T47D (cell line): Measurements from ENCODE around the gene SEZ6L2.

Experiments used
- DNase-seq, 2 experiments: peaks; one replicate each; pipeline versions ENCODE4 v3.0.0 to v3.0.0-alpha.2; 2011 to 2012; ENCODE audit warnings: low read depth in 1 of 2, low spot score in 1 of 2
- JUND ChIP-seq: IDR thresholded peaks from 2 replicates; pipeline ENCODE4 v1.6.1; 2012; ENCODE audit warnings: low read depth
- in situ Hi-C: cut with HindIII; loops from 2 replicates; pipeline ENCODE4 v1.10.0; 2016; ENCODE audit warnings: low sequenced_read_pairs, low pct_unique_long_range_greater_than_20kb

The SEZ6L2 gene

DNA sequence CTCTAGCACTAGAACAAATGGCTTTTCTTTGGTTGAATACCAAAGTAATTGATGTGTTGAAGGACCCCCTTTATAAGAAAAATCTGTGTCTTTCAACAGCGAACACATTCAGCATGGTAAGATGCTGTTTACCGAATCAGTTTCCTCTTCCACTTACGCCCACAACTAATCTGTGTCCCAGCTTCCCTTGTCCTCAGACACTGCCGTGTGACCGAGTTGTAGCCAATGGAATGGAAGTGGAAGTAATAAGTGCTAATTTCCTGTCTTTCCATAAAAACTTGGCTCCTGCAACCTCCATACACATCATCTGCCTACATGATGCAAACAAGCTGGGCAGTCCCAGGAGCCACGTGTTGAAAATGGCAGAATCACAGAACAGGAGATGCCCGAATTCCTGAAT, 46.7 kb downstream of the SEZ6L2 start:
- no peak for TF ChIP-seq JUND

DNA sequence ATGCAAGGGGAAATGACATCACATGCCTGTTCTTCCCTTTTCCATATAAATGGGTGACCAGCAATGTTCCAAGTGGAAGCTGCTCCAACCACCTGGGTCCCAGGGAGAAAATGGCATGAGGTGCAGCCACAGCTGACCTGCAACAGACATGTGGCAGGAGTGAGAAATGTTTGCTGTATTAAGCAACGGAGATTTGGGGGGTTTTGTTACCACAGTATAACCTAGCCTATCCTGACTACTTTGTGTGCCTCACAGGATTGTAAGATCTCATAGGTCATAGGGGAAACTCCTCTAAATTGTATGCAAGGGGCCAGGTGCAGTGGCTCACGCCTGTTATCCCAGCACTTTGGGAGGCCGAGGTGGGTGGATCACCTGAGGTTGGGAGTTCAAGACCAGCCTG, 48.4 kb downstream of the SEZ6L2 start:
- TF ChIP-seq JUND = no peak
- in situ Hi-C loops = no loop called here
- DNase-seq = no peak

More for the DNA sequence above, 46.7 kb downstream of the SEZ6L2 start:
- in situ Hi-C loops = no loop called here
- DNase-seq = no peak

DNA sequence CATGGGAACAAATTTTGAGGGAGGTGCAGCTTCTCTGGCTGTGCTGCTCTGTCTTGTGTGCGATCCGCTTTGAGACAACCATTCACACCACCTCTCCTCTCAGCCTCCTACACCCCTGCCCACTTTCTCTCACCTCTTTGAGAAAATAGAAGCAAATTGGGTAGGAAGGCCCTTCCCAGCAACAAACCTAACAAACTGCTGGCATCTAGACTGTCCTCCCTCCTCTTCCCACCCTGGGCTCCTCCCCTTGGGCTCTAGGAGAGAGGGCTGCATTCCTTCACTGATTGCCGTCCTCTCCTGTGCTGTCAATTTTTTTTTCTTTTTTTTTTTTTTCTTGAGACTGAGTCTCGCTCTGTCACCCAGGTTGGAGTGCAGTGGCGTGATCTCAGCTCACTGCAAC, 49.8 kb downstream of the SEZ6L2 start:
- no peak for DNase-seq
- no peak for TF ChIP-seq JUND
- in situ Hi-C loops = no loop called here

DNA sequence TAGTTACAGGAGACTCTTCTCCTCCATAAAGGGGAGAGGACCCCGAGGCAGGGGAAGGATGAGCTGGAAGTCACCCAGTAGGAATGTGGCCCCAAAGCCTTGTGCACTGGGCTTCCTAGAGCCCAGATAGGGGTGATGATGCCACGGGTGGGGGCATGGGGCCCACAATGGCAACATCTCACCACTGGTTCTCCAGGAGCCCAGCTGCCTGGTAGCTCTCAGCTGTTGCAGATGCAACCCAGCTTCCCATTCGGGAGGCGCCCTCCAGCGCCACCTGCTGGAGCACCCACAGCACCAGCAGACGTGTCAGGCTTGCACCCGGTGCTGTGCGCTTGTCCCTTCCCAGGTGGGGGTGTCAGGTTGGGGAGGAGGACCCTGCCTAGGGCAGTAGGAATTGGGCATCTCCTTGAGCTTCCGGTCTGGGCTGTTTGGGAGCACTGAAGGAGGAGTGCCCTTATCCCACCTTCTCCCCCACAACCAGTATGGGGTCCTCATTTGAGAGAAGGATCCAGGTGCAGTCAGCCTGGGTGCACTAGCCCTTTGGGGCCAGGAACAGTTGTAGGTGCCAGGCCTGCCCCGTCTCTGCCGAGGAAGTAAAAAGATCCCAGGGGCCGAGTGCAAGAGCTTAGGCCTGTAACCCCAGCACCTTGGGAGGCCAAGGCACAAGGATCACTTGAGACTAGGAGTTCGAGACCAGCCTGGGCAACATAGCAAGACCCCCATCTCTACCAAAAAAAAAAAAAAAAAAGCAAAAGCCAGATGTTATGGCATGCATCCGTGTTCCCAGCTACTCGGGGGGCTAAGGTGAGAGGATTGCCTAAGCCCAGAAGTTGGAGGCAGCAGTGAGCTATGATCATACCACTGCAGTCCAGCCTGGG, 50.7 kb downstream of the SEZ6L2 start:
- in situ Hi-C loops = no loop called here
- peak; percentile 71 to 77 for DNase-seq
- no peak for TF ChIP-seq JUND

DNA sequence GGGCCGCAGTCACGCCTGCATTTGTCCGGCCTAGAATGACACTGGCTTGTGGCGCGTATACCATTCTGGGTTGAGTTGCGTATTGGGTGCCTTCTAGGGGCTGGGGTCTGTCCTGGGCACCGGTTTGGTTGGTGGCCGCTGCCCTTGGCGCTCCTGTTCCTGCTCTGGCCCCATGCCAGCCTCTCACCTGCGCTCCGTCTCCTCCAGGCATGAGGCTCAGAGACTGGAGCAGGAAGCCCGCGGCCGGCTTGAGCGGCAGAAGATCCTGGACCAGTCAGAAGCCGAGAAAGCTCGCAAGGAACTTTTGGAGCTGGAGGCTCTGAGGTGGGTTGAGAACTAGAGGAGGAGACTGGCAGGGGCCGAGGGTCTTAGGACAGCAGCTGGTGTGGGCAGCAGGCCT, 53.7 kb downstream of the SEZ6L2 start:
- DNase-seq = no peak
- no peak for TF ChIP-seq JUND

DNA sequence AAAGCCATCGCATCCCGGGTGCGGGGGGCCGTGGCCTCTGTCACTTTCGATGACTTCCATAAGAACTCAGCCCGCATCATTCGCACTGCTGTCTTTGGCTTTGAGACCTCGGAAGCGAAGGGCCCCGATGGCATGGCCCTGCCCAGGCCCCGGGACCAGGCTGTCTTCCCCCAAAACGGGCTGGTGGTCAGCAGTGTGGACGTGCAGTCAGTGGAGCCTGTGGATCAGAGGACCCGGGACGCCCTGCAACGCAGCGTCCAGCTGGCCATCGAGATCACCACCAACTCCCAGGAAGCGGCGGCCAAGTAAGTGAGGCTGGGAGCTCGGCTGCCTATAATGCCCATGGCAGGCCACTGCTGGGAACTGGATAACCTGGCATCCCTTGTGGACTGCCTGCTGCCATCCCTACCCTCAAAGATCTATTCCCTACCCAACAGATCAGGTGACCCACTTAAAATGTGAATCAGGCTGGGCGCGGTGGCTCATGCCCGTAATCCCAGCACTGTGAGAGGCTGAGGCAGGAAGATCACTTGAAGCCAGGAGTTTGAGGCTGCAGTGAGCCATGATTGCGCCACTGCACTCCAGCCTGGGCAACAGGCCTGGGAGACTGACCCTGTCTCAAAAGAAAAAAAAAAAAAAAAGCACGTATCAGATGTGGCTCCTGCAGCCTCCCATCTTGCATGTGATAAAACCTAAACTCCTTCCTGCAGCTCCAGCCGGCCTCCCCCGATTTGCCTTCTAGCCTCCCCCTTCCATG, 54.6 kb downstream of the SEZ6L2 start:
- TF ChIP-seq JUND = no peak
- in situ Hi-C loops = no loop called here
- no peak for DNase-seq

More for the DNA sequence above, 53.7 kb downstream of the SEZ6L2 start:
- in situ Hi-C loops = no loop called here

DNA sequence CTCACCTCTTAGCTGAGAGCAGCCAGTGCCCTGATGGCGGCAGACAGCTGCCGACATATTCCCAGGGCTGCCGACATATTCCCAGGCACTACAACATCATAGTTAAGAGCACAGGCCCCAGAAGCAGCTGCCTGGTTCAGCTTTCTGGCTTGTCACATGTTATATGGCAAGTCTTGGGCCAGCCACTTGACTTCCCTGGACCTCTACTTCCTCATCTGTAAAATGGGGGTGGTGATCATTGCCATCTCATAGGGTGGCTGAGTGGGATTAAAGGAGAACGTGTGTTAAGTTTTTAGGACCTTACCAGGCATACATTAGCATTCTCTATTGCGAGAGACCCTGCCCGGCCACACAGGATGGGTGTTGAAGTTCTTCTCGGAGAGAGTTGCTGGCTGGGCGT, 55.4 kb downstream of the SEZ6L2 start:
- TF ChIP-seq JUND = no peak
- in situ Hi-C loops = no loop called here
- no peak for DNase-seq

DNA sequence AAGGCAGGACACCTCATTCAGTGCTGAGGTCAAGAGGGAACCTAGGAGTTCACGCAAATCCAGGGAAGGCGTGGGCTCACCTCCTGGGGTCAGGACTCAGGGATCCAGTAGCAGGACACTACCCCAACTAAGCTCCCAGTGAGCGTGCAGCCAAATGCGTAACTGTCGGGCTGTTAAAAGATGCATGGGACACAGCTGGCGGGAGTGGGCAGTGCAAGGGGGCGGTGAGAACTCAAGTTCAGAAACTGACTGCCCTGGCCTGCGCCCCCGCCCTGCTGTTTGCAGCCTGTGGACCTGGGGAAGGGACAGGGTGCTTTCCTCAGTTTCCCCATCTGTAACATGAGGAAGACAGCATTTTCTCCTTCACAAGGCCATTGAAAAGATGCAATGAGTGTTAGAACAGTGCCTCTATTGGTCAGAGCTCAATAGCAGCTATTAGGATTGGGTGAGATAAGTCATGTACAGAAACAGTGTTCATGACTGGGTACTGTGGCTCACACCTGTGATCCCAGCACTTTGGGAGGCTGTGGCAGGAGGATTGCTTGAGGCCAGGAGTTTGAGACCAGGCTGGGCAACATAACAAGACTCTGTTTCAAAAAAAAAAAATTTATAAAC, 56.5 kb downstream of the SEZ6L2 start:
- no peak for DNase-seq
- no peak for TF ChIP-seq JUND
- in situ Hi-C loops = no loop called here

DNA sequence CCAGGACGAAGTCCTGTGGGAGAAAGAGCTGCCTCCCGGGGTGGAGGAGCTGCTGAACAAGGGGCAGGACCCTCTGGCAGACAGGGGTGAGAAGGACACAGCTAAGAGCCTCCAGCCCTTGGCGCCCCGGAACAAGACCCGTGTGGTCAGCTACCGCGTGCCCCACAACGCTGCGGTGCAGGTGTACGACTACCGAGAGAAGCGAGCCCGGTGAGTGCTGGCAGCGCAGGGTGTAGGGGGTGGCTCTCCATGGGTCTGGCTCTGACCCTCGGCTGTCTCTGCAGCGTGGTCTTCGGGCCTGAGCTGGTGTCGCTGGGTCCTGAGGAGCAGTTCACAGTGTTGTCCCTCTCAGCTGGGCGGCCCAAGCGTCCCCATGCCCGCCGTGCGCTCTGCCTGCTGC, 57.7 kb downstream of the SEZ6L2 start:
- no peak for DNase-seq
- in situ Hi-C loops = no loop called here
- TF ChIP-seq JUND = no peak

DNA sequence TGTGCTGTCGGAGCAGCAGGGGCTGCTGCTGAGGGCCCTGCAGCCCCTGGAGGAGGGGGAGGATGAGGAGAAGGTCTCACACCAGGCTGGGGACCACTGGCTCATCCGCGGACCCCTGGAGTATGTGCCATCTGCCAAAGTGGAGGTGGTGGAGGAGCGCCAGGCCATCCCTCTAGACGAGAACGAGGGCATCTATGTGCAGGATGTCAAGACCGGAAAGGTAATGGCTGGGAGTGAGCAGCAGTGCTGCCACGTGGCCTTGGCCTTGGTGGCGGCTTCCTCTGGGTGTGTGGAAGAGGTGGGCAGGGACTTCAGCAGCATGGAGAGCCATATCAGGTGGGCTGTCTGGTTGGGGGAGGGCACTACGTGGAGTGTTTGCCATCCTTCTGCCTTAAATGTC, 59.1 kb downstream of the SEZ6L2 start:
- in situ Hi-C loops = no loop called here
- no peak for TF ChIP-seq JUND

DNA sequence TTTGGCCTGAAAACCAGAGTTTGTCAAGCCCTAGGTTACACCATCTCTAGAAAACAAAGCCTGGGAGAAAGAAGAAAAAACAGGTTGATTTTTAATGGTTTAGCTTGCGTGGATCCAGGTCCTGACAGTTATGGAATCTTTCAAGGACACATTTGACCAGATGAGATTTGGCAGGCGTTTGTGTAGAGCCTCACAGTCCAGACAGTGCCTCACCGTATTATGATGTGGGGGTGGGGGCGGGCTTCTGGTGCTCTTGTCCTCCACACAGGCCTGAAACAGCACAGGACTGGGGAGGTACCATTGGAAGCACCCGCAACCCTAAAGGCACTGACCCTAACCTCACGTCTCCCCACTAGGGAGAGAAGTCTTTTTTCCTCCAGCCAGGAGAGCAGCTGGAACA, 59.5 kb downstream of the SEZ6L2 start:
- in situ Hi-C loops = no loop called here
- no peak for TF ChIP-seq JUND
- no peak for DNase-seq

More for the DNA sequence above, 59.1 kb downstream of the SEZ6L2 start:
- no peak for DNase-seq

DNA sequence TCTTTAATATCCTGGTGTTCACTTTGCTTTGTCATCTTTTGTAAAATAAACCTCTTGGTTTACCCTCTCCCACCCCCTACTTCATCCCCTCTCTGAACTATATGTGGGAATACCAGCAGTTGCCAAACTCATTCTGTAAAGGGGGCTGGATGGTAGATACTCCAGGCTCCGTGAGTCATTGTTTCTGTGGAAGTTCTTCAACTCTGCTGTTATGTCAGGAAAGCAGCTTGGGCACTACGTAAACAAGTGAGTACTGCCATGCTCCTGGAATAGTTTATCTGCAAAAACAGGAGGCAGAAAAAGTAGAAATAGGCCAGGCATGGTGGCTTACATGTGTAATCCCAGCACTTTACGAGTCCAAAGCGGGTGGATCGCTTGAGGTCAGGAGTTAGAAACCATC, 61.5 kb downstream of the SEZ6L2 start:
- no peak for TF ChIP-seq JUND
- no peak for DNase-seq
- in situ Hi-C loops = no loop called here

DNA sequence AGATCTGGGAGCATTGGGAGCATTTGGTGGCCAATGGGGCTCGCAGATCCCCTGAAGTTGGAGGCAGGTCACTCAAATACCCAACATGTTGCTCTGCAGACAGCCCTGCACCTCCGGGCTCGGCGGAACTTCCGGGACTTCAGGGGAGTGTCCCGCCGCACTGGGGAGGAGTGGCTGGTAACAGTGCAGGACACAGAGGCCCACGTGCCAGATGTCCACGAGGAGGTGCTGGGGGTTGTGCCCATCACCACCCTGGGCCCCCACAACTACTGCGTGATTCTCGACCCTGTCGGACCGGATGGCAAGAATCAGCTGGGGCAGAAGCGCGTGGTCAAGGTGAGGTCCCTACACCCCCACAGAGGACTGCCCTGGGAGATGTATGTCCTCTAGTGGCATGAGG, 62.7 kb downstream of the SEZ6L2 start:
- TF ChIP-seq JUND = no peak
- no peak for DNase-seq
- in situ Hi-C loops = no loop called here
